Femur (tissue), 1 donor: Measurements from ENCODE around the gene GJA1.

Experiments used
- DNase-seq: peaks from one replicate; pipeline ENCODE4 v3.0.0-alpha.2; 2017

The GJA1 gene

DNA sequence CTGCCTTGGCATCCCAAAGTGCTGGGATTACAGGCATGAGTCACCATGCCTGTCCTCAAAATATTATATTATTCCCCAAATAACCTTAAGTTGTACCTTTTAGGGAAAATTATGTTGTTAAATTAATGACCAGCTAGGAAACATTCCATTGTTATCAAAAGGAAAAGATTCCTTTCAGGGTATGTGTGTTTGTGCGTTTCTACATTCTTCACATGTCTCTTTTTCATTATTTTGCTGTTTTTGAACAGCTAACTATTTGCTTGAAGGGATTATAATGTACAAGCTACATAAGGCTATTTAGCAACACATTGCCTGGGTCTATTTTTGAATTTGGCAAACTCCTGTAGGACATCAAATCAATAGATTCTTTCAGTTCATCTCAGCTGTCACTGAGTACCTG, 57.1 kb downstream of the GJA1 start:
- DNase-seq = no peak

DNA sequence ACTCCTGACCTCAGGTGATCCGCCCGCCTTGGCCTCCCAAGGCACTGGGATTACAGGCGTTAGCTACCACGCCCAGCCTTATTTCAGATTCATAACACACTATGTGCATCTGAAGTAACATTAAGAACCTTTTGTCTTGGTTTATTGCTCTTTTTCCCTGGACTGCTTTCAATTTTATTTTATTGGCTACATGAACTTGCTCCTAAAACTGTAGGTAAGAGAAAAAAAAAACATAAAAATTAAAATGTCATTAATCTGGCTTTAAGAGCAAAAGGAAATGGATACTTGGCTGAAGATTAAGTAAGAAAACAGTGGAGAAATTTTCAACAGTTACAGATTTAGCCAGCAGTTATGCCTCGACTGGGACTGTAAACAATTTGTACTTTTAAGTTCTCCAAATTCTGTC, 62.5 kb downstream of the GJA1 start:
- no peak for DNase-seq

DNA sequence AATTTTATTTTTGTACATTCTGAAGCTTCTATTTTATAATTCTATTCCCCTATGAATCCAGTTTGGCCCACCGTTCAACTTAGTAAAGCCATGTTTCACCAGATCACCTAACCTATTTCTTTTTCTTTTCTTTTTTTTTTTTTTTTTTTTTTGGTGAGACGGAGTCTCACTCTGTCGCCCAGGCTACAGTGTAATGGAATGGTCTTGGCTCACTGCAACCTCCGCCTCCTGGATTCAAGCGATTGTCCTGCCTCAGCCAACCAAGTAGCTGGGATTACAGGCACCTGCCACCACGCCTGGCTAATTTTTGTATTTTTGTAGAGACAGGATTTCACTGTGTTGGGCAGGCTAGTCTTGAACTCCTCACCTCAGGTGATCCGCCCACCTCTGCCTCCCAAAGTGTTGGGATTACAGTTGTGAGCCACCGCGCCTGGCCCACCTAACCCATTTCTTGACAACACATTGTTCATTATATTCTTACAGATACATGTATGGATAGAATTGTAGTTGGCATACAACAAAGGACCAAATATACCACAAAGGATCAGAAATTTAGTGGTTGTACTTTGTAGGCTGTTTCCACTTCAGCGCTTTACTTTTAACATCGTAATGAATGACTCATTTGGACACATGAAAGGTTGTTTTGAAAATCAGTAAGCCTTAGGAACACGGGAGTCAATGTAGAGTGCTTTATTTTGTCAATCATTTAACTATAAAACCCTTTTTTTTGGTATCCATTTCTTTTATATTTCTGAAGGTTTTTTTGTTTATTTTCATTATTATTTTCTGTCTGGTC, 63.2 kb downstream of the GJA1 start:
- DNase-seq = no peak
